Activated effector memory CD4-positive, alpha-beta T cell treated with Interleukin-2 at 50 U/mL for 16 hours (primary cell): ENCODE results near the gene ELF2.
A peak's percentile ranks its signal among the peaks of the same experiment; 100 is the strongest.
"Not testable (repeated sequence)": the region's sequence is repeated elsewhere in the genome, so short reads cannot be mapped to it uniquely, and the experiment has no call there.

Experiments
- DNase-seq: peaks from one replicate; pipeline ENCODE4 v3.0.0-alpha.2; 2020

The ELF2 gene

DNA sequence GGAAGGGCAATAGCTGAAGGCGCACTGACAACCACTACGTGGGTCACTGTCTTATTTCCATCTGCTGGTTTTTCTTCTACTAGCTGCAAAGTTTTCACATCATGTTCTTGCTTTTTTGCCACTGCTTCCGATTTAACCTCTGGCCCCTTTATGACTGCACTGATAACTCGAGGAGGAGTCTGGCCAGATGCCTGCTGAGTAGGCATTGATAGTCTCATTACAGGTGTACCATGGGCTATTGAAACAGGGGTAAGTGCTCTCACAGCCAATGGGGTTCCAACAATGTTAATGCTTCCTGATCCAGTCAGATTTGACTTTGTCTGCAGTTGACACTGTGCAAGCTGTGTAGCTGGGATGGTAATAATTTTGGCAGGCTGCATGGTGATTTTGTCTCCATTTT is 118.0 kb downstream of the ELF2 start:
- not testable (repeated sequence) for DNase-seq

DNA sequence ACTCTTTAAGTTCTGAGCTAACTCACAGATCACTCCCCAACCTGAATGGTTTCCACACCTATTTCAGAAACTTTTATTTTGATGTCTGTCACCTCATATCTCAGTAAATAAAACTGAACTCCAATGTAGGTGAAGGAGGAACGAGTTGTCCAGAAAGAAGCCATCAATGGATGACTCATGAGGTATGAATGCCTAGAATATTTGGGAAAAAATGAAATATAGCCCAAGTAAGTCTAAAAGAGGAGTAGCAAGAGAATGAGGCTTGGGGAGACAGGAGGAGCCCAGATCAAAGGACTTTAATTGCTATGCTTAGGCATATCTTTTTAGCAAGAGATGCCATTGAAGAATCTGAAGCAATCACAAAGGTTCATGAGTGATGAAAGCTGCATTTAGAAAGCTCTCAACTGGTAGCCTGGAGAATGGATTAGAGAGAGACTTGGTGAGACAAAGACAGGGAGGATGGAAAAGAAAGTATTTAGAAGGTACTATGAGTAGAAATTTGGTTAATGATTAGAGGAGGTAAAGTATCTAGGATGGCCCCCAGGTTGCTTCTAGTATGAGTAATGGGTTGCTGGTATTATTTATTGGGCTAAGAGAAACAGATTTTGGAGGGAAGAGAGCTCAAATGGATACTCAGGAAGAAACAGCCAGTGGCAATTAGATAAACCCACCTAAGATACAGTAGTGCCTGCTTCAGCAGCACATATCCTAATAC is 122.1 kb downstream of the ELF2 start:
- DNase-seq: no peak

DNA sequence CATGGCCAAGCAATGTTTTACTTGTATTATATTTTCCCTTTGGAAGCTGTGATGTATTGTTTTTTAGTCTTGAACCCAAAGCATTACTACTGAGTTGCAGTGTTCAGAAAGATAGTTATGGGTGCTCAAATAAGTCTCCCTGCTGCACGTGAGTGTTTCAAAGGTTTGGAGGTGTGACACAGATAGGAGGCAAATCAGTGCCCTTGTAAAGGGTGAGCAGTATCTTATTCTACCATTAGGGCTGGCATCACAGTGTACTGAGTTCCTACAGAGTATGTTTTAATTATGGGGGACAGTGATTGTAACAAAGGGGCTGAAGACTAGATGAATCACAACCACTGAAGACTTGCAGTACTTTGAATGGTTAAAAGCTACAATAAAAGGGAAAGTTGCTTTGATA is 123.1 kb downstream of the ELF2 start:
- no peak for DNase-seq

DNA sequence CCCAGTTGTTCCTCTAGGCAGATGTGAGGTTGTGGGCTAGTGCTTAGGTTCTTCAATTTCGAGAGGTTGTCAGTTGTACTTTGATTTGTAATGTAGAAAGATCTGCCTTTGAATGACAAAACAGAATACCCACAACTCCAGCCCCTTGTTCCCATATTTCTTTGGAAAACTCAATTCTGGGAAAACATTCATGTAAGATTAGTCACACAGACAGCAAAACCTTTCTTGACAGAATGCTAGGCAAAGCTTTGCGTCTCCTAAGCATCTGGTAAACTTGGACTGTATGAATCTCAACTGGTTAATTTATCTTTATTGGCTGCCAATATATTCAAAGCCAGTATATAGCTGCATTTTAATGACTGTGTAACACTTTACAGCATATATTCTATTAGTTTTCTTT is 126.6 kb downstream of the ELF2 start:
- no peak for DNase-seq

DNA sequence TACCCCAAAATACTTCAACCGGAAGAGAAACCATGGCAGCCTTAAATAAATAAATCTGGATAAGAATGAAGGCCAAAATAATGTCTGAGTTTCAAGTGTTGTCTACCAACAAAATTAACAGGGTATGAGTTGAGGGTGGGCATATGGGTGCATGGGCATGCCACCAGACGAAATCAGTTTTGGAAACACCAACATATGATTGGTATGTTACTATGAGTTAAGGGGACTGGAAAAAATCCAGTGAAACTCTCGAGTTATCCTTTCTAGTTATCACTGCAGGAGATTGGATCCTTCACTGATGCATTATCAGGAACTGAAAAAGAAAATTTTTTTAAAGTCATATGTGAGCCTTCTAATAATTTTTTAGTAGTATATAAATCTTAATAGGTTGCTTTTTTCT is 129.0 kb downstream of the ELF2 start:
- no peak for DNase-seq

DNA sequence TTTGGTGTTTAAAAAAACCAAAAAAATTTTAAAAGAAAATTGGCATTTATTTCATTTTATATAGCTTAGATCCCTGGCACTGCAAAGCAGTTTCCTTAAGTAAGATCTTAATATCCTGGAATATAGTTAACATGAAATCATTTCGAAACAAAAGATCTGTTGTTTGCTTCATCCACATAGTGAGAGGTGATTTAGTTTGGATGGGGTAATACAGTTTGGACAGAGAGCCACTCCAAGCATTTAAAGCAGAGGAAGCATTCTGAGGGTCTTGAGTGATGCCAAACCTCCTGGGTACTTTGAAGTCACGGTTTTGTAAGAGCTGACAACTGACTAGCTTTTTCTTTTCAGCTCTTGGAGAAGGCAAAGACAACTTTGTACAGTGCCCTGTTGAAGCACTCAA is 132.7 kb downstream of the ELF2 start:
- DNase-seq: no peak

DNA sequence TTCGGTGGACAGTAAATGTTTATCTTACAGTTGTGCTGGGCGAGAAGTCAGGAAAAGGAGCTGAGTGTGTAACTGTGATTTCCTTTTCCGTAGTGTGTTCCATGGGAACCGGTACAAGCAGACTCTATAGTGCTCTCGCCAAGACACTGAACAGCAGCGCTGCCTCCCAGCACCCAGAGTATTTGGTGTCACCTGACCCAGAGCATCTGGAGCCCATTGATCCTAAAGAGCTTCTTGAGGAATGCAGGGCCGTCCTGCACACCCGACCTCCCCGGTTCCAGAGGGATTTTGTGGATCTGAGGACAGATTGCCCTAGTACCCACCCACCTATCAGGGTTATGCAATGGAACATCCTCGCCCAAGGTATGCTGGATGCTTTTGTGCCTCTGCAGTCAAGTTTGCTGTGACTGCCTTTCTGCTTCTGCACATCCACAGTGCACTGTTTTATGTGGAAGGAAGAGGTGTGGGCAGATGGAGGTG is 134.0 kb downstream of the ELF2 start:
- DNase-seq: no peak

DNA sequence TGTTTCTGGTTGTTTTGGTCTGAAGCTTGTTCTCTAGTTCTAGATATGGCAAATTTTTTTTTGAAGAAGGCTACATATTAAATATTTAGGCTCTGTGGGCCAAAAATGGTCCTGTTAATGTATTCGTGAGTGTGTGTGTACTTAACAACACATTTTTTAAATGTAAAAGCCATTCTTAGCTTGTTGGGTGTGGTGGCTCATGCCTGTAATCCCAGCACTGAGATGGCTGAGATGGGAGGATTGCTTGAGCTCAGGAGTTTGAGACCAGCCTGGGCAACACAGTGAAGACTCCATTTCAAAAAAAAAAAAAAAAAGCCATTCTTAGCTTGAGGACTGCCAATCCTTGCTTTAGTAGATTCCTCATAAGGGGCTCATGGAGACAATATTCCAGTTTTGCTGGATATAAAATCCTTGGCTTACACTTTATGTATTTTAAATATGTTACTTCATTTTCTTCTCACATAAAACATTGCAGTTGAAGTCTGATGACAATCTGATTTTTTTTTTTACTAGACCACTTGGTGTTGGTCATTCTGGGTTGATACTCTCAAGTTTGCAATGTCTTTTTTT is 138.1 kb downstream of the ELF2 start:
- no peak for DNase-seq

DNA sequence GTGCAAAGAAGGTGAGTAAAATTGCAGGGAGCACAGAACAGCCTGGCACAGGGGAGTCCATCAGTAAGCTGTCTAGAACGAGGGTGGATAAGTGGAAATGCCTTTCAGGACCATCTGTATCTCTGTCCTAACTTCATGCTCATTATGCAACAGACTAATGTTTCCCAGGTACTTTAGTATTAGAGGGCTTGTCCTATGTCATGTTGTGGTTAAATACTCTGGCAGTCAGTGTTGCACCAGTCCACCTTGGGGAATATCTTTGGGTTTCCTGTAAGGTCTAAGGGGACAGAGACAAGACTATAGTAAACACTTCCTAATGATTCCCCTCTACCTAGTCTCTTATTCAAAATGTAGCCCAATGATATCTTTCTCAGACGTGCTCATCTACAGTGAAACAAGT is 140.1 kb downstream of the ELF2 start:
- DNase-seq: no peak

DNA sequence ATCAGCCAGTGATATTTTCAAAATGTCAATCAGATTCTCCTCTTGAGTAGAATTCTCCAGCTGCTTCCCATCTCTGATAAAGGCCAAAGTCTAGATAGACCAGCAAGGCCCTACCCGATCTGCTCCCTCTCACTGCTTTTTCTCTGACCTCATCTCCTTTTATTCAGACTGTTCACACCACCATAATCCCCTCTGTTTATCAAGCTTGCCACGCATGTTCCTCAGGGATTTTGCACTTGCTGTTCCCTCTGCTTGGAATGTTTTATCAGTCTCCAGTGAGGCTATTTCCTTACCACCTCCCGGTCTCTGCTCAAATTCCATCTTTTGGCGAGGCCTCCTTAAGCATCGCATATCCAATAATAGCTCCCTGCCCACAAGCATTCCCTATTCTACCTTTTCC is 141.4 kb downstream of the ELF2 start:
- no peak for DNase-seq

DNA sequence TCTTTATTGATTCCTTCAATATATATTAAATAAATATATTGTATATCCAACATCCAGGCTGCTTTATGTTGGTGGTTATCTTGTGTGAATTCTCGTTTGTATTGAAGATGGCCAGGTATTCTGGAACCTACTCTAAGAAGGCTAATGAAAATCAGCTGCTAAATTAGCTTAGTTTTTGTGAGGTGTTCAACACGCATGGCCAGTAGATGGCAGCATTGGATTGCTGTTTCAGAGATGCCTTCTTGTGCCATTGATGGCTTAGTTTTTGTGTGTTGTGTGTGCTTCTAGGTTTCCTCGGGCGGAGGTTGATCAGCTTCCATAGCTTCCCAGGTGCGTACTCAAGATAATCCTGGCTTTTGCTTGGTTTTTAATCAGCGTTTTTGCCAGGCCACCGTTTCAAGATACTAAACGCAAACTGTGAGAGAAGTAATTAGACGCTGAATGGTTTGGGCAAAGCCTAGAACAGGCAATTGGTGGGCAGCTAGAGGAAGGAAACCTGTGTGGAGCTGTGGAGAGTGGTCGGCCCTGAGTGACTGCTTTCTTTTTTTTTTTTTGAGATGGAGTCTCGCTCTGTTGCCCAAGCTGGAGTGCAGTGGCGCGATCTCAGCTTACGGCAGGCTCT is 146.3 kb downstream of the ELF2 start:
- peak; percentile 53 for DNase-seq

DNA sequence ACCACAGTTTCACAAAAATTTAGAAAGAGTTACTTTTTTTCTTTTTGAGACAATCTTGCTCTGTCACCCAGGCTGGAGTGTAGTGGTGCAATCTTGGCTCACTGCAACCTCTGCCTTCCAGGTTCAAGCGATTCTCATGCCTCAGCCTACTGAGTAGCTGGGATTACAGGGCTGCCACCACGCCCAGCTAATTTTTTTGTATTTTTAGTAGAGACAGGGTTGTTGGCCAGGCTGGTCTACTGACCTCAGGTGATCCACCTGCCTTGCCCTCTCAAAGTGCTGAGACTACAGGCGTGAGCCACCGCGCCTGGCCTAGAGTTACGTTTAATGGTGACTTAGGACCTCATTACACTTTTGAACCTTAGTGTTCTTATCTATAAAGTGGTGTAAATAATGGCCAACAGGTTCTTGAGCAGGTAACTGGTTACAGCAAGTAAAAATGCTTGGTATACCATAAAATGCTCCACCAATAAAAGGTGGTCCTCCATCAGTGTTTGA is 147.1 kb downstream of the ELF2 start:
- DNase-seq: not testable (repeated sequence)

DNA sequence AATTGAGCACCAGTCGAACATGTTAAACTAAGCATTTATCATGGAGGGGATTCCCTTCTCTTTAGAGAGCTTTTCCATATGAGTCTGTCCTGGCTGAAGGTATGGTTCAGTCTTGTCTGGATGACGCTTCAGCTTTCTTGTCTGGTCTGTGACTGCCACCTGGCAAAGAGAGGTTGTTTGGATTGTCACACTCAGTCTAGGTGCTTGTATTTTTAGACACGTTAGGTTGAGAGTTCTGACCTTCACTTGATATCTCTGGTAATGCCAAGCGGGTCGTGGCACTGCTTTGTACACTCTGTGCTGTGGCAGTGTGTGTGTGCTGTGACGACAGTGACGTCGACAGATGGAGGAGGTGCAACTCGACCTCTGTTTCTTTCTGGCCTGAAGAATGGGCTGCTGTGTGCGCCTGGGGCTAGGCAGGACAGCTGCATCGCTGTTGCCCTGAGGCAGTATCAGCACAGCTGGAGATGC is 148.8 kb downstream of the ELF2 start:
- no peak for DNase-seq

DNA sequence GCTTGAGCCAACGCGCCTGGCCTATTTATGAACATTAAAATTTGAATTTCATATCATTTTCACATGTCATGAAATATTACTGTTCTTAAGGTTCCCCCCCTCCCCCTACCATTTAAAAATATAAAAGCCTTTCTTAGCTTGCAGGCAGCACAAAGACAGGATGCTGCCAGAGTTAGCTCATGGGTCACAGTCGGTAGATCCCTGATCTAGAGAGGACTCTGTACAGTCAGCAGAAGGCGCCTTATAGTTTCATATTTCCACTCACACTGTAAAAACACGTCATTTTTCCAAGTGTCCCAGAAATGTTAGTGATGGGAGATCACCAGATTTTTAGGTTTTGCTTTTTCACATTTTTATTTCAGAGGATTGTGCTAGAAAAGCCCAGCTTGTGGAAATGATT is 149.2 kb downstream of the ELF2 start:
- DNase-seq: no peak

DNA sequence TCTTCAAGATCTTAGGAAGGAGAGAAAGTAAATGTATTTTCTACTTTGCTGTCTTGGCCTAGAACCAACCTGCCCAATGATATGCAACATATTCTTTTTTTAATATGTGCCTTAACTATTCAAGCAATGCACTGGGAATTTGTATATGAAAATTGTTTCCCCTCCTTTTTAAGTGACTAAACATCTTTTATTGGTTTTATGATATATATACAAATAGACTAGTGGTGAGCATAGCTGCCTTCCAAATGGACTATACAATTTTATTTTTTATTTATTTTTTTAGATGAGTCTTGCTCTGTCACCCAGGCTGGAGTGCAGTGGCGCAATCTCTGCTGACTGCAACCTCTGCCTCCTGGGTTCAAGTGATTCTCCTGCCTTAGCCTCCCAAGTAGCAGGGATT is 151.2 kb downstream of the ELF2 start:
- no peak for DNase-seq

DNA sequence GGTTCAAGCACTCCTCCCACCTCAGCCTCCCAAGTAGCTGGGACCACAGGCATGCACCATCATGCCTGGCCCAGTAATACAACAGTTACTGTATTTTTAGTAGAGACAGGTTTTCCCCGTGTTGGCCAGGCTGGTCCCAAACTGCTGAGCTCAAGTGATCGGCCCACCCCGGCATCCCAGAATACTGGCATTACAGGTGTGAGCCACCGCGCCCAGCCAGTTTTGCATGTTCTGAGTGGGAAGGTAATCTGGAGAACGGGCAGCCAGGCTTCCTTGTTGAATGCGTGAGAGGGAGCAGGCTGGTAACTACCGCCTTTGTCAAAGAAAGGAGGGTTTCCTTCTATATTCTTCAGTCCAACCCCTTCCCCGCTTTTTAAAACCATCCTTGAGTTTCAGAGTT is 152.3 kb downstream of the ELF2 start:
- DNase-seq: no peak

DNA sequence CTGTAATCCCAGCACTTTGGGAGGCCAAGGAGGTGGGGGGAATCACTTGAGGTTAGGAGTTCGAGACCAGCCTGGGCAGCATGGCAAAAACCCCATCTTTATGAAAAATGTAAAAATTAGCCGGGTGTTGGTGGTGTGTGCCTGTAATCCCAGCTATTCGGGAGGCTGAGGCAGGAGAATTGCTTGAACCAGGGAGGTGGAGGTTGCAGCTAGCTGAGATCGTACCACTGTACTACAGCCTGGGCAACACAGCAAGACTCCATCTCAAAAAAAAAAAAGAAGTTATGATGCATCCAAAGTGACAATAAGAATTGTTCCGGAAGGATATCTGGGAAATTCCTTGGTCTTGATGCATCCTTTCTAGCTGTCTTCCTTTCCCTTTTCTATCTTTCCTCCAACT is 154.2 kb downstream of the ELF2 start:
- no peak for DNase-seq

DNA sequence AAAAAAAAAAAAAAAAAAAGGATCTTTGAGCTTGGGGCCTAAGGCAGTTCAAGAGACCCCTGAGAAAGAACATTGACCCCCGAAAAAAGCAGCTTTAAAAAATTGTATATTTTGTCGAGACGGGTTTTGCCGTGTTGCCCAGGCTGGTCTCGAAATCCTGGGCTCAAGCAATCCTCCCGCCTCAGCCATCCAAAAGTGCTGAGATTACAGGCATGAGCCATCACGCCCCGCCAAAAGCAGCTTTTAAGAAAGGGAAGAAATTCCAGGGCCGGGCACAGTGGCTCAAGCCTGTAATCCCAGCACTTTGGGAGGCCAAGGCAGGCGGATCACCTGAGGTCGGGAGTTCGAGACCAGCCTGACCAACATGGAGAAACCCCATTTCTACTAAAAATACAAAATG is 155.9 kb downstream of the ELF2 start:
- not testable (repeated sequence) for DNase-seq

DNA sequence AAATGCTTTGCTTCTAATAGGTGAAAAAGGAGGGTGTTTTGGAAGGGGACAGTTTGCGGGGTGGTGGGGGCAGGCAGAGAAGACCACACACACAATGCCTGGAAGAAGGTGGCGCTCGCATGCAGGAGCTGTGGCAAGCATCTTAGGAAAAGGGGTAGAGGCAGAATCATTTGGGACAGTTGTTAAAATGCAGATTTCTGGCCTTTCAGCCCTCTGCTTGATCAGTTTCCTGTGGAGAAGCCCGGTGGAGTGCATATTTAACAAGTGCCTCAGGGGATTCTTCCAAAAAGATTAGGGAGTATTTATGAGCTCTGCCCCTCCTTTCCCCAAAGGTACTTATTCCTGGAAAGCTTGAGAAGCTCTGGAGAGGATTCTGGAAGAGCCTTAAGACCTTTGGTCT is 156.6 kb downstream of the ELF2 start:
- DNase-seq: no peak

DNA sequence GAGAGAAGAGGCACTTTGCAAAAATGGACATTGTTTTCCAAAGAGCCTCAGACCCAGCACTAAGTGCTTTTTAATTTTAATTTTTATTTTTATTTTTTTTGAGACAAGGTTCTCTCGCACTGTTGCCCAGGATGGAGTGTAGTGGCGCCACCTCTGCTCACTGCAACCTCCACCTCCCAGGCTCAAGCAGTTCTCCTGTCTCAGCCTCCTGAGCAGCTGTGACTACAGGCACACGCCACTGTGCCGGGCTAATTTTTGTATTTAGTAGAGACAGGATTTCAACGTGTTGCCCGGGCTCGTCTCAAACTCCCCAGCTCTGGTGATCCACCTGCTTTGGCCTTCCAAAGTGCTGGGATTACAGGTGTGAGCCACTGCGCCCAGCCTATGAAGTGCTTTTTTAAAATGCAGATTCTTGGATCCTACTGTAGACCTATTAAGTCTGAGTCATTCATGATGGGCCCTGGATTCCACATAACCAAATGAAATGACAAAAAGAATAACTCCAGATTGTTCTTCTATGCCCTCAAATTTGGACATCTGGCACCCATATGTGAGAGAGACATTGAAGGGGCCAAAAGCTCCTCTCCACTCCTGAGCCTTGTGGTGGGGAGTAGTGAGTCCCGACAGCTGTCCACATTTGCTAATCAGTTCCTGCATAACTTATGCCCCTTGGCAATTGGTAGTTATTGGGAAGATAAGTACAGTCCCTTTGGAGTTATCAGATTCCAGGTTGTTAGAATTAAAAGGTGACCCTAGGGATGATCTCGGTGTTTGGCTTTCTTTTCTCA is 157.9 kb downstream of the ELF2 start:
- DNase-seq: no peak

DNA sequence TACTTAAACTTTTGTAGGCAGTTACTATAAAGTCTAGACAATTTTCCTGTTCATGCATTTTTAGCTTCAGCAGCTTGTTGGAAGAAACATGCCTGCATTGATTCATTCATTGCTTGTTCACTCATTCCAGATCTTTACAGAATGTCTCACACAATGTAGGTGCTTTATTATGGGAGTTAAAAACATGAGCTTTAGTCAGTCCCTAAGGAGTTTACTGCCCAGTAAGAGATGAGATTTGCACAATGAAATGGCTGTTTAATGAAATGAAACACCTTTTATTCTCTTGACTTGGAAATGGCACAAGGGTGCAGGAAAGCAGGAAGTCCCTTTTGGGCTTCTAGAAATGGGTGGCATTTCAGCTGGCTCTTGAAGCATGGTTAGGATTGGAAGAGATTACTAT is 158.5 kb downstream of the ELF2 start:
- DNase-seq: no peak

DNA sequence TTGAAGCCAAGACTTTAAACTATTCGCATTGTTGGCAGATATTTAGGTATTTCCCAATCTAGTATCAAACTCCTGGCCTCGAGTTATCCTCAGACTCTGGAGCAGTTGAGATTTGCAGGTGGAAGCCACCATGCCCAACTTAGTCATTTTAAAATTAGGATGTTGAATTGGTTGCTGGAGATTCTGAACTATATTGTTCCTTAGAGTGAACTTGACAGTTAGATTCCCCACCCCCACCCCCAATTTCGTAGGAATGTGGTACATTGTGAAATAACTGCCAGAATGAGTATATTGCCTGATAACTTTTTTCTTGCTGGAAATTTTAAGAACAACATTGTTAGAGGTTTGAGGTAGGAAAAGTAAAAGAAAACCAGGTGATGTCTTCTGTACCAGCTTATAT is 159.2 kb downstream of the ELF2 start:
- DNase-seq: no peak

DNA sequence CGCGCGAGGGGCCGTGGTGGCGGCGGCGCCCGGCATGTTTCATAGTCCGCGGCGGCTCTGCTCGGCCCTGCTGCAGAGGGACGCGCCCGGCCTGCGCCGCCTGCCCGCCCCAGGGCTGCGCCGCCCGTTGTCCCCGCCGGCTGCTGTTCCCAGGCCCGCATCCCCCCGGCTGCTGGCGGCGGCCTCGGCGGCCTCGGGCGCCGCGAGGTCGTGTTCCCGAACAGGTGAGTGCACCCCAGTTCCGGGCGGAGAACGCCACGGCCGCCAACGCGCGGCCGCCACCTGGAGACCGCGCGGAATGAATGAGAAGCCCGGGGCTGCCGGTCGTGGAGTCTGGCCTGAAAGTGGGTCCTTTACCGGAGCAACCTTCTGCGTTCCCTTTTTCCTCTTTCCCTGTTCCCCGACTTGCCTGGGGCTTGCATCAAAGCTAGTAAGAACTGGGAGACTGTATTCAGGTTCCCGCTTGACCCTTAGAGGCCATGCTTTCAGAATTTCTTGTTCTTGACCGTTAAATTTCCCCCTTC is 161.0 kb downstream of the ELF2 start:
- peak; percentile 37 for DNase-seq
